Fibroblast of mammary gland (primary cell): ENCODE results near the gene SPRR2A.

Experiments used
- DNase-seq: peaks from one replicate; pipeline ENCODE4 v3.0.0-alpha.2; 2010; ENCODE audit warnings: low read depth
- H3K4me3 ChIP-seq: 2 replicates; pipeline ENCODE4 v1.5.1; 2011; ENCODE audit warnings: low read depth, mild to moderate bottlenecking, low read length, moderate library complexity; ENCODE audit not compliant: control insufficient read depth
- CTCF ChIP-seq: conservative IDR thresholded peaks from 2 replicates; pipeline ENCODE4 v1.5.1; 2011; ENCODE audit warnings: low read depth, low read length, inconsistent platforms; ENCODE audit not compliant: control insufficient read depth, insufficient read depth

The SPRR2A gene

GRCh38 chr1:153057375-153057774, at the start of gene SPRR2A:
SPRR2A (minus strand) TSS chr1:153057512; CDS start chr1:153056735, 777 bp downstream.
- DNase-seq, result no peak
- no peak for TF ChIP-seq CTCF
- no peak within 1 kb of the TSS for H3K4me3 ChIP-seq

- TF ChIP-seq CTCF, result no peak
- no peak for DNase-seq
- no peak overlapping the region for H3K4me3 ChIP-seq
These were observed 42.9 kb upstream of the SPRR2A start for GRCh38 chr1:153100245-153100644.

- H3K4me3 ChIP-seq, result no peak overlapping the region
- no peak for TF ChIP-seq CTCF
- no peak for DNase-seq
These were observed 42.2 kb upstream of the SPRR2A start for GRCh38 chr1:153099461-153100045.

- no peak for TF ChIP-seq CTCF
- DNase-seq, result no peak
- H3K4me3 ChIP-seq, result no peak overlapping the region
These were observed 38.5 kb upstream of the SPRR2A start for GRCh38 chr1:153095764-153096163.

- no peak within 1 kb of the TSS for H3K4me3 ChIP-seq
- TF ChIP-seq CTCF, result no peak
- DNase-seq, result no peak
These were observed 37.1 kb upstream of the SPRR2A start, which contains the start of gene SPRR2E for GRCh38 chr1:153094426-153094825. SPRR2E (minus strand) TSS chr1:153094526; CDS start chr1:153093751, 775 bp downstream.

- no peak overlapping the region for H3K4me3 ChIP-seq
- no peak for TF ChIP-seq CTCF
- DNase-seq, result no peak
These were observed 30.3 kb upstream of the SPRR2A start for GRCh38 chr1:153087652-153088051.

- TF ChIP-seq CTCF, result no peak
- no peak overlapping the region for H3K4me3 ChIP-seq
- DNase-seq, result no peak
These were observed 24.4 kb upstream of the SPRR2A start for GRCh38 chr1:153081736-153082135.
